PC-9 (cell line): ENCODE results near the gene MMP20. TPM values are rescaled to one million over a fixed set of nuclear protein-coding genes. Genes with fewer than 3 reads are reported as not detected.

Experiments
- BruUV-seq: library from RNA; stranded (reverse); fragments of 400-500 nt; replicated peaks from 2 replicates; lab custom pipeline; 2021; lab: Mats Ljungman, UMichigan
- CTCF ChIA-PET: fragments of 300-600 bp; sonication (Branson Sonifier 250); formaldehyde crosslinking; loops from one replicate; lab custom pipeline; 2022; ENCODE audit warnings: antibody characterized with exemption; lab: Charles Lee
- POLR2A ChIA-PET: fragments of 300-600 bp; sonication (Branson Sonifier 250); formaldehyde crosslinking; loops from one replicate; lab custom pipeline; 2022; ENCODE audit warnings: antibody characterized with exemption; ENCODE audit not compliant: unreplicated experiment; lab: Charles Lee
- DNase-seq, 2 experiments: peaks; one replicate each; pipeline versions ENCODE4 v3.0.0 to v3.0.0-alpha.2; 2015 to 2022; ENCODE audit warnings: mixed read lengths in 1 of 2
- H2AFZ ChIP-seq: fragments of 200-600 bp; sonication (generic); 2 replicates; pipeline ENCODE4 v1.8.1; 2017; ENCODE audit warnings: antibody characterized with exemption
- H3F3A ChIP-seq: fragments of 200-600 bp; sonication (generic); 2 replicates; pipeline ENCODE4 v1.8.1; 2017; ENCODE audit warnings: antibody characterized with exemption, mild to moderate bottlenecking, low read depth; ENCODE audit not compliant: insufficient read depth
- H3K27ac ChIP-seq: fragments of 200-600 bp; sonication (generic); 2 replicates; pipeline ENCODE4 v1.6.1; 2016; ENCODE audit warnings: mixed run types
- H3K27me3 ChIP-seq: fragments of 200-600 bp; sonication (generic); 2 replicates; pipeline ENCODE4 v1.6.1; 2016; ENCODE audit warnings: low read depth, mixed run types; ENCODE audit not compliant: insufficient read depth
- H3K36me3 ChIP-seq: fragments of 200-600 bp; sonication (generic); 2 replicates; pipeline ENCODE4 v1.6.1; 2016; ENCODE audit warnings: low read depth, mixed run types
- H3K4me1 ChIP-seq: fragments of 200-600 bp; sonication (generic); replicated peaks from 2 replicates; pipeline ENCODE4 v1.6.1; 2016; ENCODE audit warnings: mixed run types; ENCODE audit not compliant: insufficient read depth
- H3K4me2 ChIP-seq: fragments of 200-600 bp; sonication (generic); 2 replicates; pipeline ENCODE4 v1.6.1; 2017; ENCODE audit warnings: mixed run types
- H3K4me3 ChIP-seq: fragments of 200-600 bp; sonication (generic); 2 replicates; pipeline ENCODE4 v1.6.1; 2016; ENCODE audit warnings: mixed run types
- H3K79me2 ChIP-seq: fragments of 200-600 bp; sonication (generic); 2 replicates; pipeline ENCODE4 v1.6.1; 2017; ENCODE audit warnings: low read depth, mixed run types
- H3K9me2 ChIP-seq: fragments of 200-600 bp; sonication (generic); 2 replicates; pipeline ENCODE4 v1.8.1; 2017; ENCODE audit warnings: mild to moderate bottlenecking; ENCODE audit not compliant: insufficient read depth
- H3K9me3 ChIP-seq: fragments of 200-600 bp; sonication (generic); 2 replicates; pipeline ENCODE4 v1.8.1; 2016; ENCODE audit warnings: low read depth; ENCODE audit not compliant: insufficient read depth
- H4K20me1 ChIP-seq: fragments of 200-600 bp; sonication (generic); 2 replicates; pipeline ENCODE4 v1.8.1; 2017; ENCODE audit not compliant: insufficient read depth
- EZH2 ChIP-seq: fragments of 200-600 bp; sonication (generic); IDR thresholded peaks from 2 replicates; pipeline ENCODE4 v1.8.0; 2017; ENCODE audit warnings: antibody characterized with exemption, low read depth
- intact Hi-C: fragments of 100-400 bp; cut with micrococcal nuclease; formaldehyde crosslinking; loops from one replicate; pipeline ENCODE4 v1.10.0; 2022; ENCODE audit not compliant: unreplicated experiment
- total RNA-seq: library from RNA; stranded (reverse); gene quantifications from 2 replicates; pipeline ENCODE4 v1.2.3, GENCODE V29; 2021
- TF ChIP-seq, protein P1 (sequence below): fragments of 200-600 bp; sonication (generic); conservative IDR thresholded peaks from 2 replicates; pipeline ENCODE4 v1.6.1; 2017; ENCODE audit warnings: mixed run types, antibody characterized with exemption, mild to moderate bottlenecking, moderate library complexity

The MMP20 gene
- total RNA-seq, 1 experiment from 2014 or later: not detected

- peaks cover 5% of the 10 kb centered on the region for H3K4me1 ChIP-seq
- DNase-seq: no peak
- no peaks in the 10 kb centered on the region for H3K27me3 ChIP-seq
- no peaks in the 10 kb centered on the region for H3K9me2 ChIP-seq
- H2AFZ ChIP-seq: no peak overlapping the region
- ChIA-PET POLR2A (interaction anchor here (0.6 to 0.7 kb wide), 2 partner anchors 11 to 582 kb away, joined by 3 read pairs; no protein-coding TSS in a partner anchor), CTCF (no interaction called here)
- no peaks in the 10 kb centered on the region for H3F3A ChIP-seq
- no peaks in the 10 kb centered on the region for H3K79me2 ChIP-seq
- no peak overlapping the region for H3K4me2 ChIP-seq
- 0 out of 2 replicates have a peak, but pooled peaks cover 5% of the 10 kb centered on the region for H3K9me3 ChIP-seq
- no peak overlapping the region for H3K27ac ChIP-seq
- intact Hi-C loops: no loop called here
- no peaks in the 10 kb centered on the region for H3K36me3 ChIP-seq
- no peaks in the 10 kb centered on the region for H4K20me1 ChIP-seq
- no peak for TF ChIP-seq EZH2
- TF ChIP-seq, protein P1, sequence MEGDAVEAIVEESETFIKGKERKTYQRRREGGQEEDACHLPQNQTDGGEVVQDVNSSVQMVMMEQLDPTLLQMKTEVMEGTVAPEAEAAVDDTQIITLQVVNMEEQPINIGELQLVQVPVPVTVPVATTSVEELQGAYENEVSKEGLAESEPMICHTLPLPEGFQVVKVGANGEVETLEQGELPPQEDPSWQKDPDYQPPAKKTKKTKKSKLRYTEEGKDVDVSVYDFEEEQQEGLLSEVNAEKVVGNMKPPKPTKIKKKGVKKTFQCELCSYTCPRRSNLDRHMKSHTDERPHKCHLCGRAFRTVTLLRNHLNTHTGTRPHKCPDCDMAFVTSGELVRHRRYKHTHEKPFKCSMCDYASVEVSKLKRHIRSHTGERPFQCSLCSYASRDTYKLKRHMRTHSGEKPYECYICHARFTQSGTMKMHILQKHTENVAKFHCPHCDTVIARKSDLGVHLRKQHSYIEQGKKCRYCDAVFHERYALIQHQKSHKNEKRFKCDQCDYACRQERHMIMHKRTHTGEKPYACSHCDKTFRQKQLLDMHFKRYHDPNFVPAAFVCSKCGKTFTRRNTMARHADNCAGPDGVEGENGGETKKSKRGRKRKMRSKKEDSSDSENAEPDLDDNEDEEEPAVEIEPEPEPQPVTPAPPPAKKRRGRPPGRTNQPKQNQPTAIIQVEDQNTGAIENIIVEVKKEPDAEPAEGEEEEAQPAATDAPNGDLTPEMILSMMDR: no peak
- no TSS peak for BruUV-seq
- H3K4me3 ChIP-seq: no peak overlapping the region
Measured at GRCh38 chr11:102575012-102575411, 50.1 kb downstream of the MMP20 start.

GRCh38 chr11:102573851-102574250 lies 51.3 kb downstream of the MMP20 start:
- intact Hi-C loops: no loop called here
- Histone ChIP-seq H3K9me2 (no peaks in the 10 kb centered on the region), H3K9me3 (peaks cover 11% of the 10 kb centered on the region), H3K4me3 (no peak overlapping the region), H4K20me1 (no peaks in the 10 kb centered on the region), H3K27me3 (no peaks in the 10 kb centered on the region), H2AFZ (no peak overlapping the region), H3K4me2 (no peak overlapping the region), H3K79me2 (no peaks in the 10 kb centered on the region), H3F3A (no peaks in the 10 kb centered on the region), H3K27ac (no peak overlapping the region), H3K36me3 (no peaks in the 10 kb centered on the region), H3K4me1 (no peaks in the 10 kb centered on the region)
- DNase-seq: no peak
- TF ChIP-seq, protein P1: no peak
- no peak for TF ChIP-seq EZH2
- POLR2A ChIA-PET: no interaction called here
- BruUV-seq: no TSS peak
- CTCF ChIA-PET: no interaction called here

DNA sequence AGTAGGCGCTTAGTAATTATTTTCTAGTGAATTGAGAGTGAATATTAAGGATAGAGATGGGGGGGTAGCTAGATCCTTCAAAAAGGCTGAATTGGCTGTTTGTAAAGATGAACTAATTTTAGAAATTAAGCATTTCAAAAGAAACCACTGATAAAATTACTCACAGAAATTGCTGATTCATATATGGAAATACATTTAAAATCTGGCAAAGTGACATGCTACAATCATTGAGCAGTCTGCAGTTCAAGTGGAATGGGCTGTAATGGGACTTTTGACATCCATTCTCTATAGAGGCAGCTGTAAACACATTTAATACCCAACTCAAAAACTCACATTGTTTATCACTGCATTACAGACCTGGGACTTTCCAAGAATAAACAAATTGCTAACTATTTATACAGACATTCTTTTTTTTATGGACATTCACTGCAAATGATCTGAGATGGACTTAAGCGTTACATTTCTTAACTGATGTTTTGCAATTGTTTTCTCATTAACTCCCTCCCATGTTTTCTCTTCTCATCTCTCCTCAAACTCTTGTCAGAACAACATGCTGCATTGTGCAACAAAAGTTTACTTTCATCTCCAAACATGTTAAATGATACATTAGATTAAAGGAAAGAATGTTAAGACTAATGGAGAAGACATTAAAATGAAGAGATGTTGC lies 52.4 kb downstream of the MMP20 start:
- no TSS peak for BruUV-seq
- H3F3A ChIP-seq: no peaks in the 10 kb centered on the region
- H3K27ac ChIP-seq: no peak overlapping the region
- no peaks in the 10 kb centered on the region for H4K20me1 ChIP-seq
- DNase-seq: no peak
- H3K79me2 ChIP-seq: no peaks in the 10 kb centered on the region
- H3K9me3 ChIP-seq: peaks cover 13% of the 10 kb centered on the region
- no peaks in the 10 kb centered on the region for H3K9me2 ChIP-seq
- no peak overlapping the region for H3K4me2 ChIP-seq
- H3K27me3 ChIP-seq: no peaks in the 10 kb centered on the region
- ChIA-PET POLR2A (no interaction called here), CTCF (no interaction called here)
- H2AFZ ChIP-seq: no peak overlapping the region
- intact Hi-C loops: no loop called here
- no peaks in the 10 kb centered on the region for H3K36me3 ChIP-seq
- H3K4me3 ChIP-seq: no peak overlapping the region
- H3K4me1 ChIP-seq: no peaks in the 10 kb centered on the region
- TF ChIP-seq, protein P1: no peak
- TF ChIP-seq EZH2: no peak
